K562 (cell line): ENCODE data around the gene TRIM71. TPM values are rescaled to one million over a fixed set of nuclear protein-coding genes. Genes with fewer than 3 reads are reported as not detected.

Experiments used
- ATAC-seq: fragments of 200-7000 bp; cut with Tn5 transposase; 3 replicates; pipeline ENCODE4 v1.9.1; 2020; ENCODE audit warnings: moderate library complexity
- BruUV-seq: library from RNA; stranded (reverse); fragments of 400-500 nt; replicated peaks from 2 replicates; lab custom pipeline; 2021; lab: Mats Ljungman, UMichigan
- CTCF ChIA-PET: fragments of 300-600 bp; formaldehyde crosslinking; extraction: SDS; loops from one replicate; lab custom pipeline; 2021; ENCODE audit warnings: low intra/inter-chr PET ratio; lab: Yijun Ruan, JAX
- POLR2A ChIA-PET: fragments of 300-600, 350-650 bp; sonication (Branson Sonifier 250); formaldehyde crosslinking; extraction: SDS; loops from one replicate; lab custom pipeline; 2021; ENCODE audit warnings: antibody characterized with exemption, inconsistent platforms; lab: Yijun Ruan, JAX
- DNase-seq, 4 experiments: peaks; one replicate each; pipeline versions ENCODE4 v3.0.0 to v3.0.0-alpha.2; 2011 to 2018; ENCODE audit warnings: low spot score in 3 of 4, mixed read lengths in 3 of 4; ENCODE audit errors: extremely low read depth in 1 of 4
- FAIRE-seq: peaks from 2 replicates; lab custom pipeline; 2011; peaks lifted over from hg19 to GRCh38; lab: Jason Lieb, UNC
- H2AFZ ChIP-seq: 2 replicates; pipeline ENCODE4 v1.6.0; 2011; ENCODE audit warnings: low read depth, low read length, control low read depth, inconsistent platforms
- H3K27ac ChIP-seq: fragments of 200-600 bp; 3 replicates; pipeline ENCODE4 v1.8.0; 2011; ENCODE audit warnings: low read depth, mild to moderate bottlenecking, control low read depth, inconsistent platforms, low read length, moderate library complexity, mixed read lengths; ENCODE audit errors: extremely low read depth
- H3K27me3 ChIP-seq, 2 experiments: fragments of 300-600 bp in 1 of 2; 2 replicates in 1 of 2; 3 replicates in 1 of 2; pipeline versions ENCODE4 v1.6.0 to v1.8.0; 2011; ENCODE audit warnings: inconsistent platforms in 2 of 2, low read length in 2 of 2, mild to moderate bottlenecking in 1 of 2, mixed read lengths in 1 of 2, moderate library complexity in 1 of 2; ENCODE audit not compliant: control insufficient read depth in 2 of 2, insufficient read depth in 2 of 2
- H3K36me3 ChIP-seq: fragments of 300-600 bp; 3 replicates; pipeline ENCODE4 v1.8.0; 2011; ENCODE audit warnings: mild to moderate bottlenecking, low read length, inconsistent platforms; ENCODE audit not compliant: control insufficient read depth, insufficient read depth
- H3K4me1 ChIP-seq, 2 experiments: fragments of 200-600 bp in 1 of 2; replicated peaks in 1 of 2; 2 replicates in 1 of 2; 3 replicates in 1 of 2; pipeline versions ENCODE4 v1.5.1 to v1.8.0; 2011; ENCODE audit warnings: inconsistent platforms in 2 of 2, low read length in 2 of 2, mild to moderate bottlenecking in 1 of 2, mixed read lengths in 1 of 2, moderate library complexity in 1 of 2; ENCODE audit not compliant: control insufficient read depth in 2 of 2, insufficient read depth in 2 of 2
- H3K4me2 ChIP-seq: 2 replicates; pipeline ENCODE4 v1.6.1; 2011; ENCODE audit warnings: low read length, control low read depth, inconsistent platforms, mixed read lengths; ENCODE audit not compliant: insufficient read depth
- H3K4me3 ChIP-seq: fragments of 200-600 bp; sonication (generic), shearing (Covaris generic); 2 replicates; pipeline ENCODE4 v1.5.1; 2016; ENCODE audit warnings: control low read depth, inconsistent platforms
- H3K79me2 ChIP-seq: fragments of 200-600 bp; 3 replicates; pipeline ENCODE4 v1.8.0; 2011; ENCODE audit warnings: low read length, inconsistent platforms; ENCODE audit not compliant: control insufficient read depth, insufficient read depth
- H3K9ac ChIP-seq, 2 experiments: 2 replicates each; pipeline versions ENCODE4 v1.6.0 to v1.6.1; 2011; ENCODE audit warnings: low read depth in 2 of 2, low read length in 2 of 2, control low read depth in 1 of 2, inconsistent platforms in 1 of 2, mild to moderate bottlenecking in 1 of 2, mixed read lengths in 1 of 2; ENCODE audit not compliant: insufficient read depth in 1 of 2
- H3K9me1 ChIP-seq: one replicate; pipeline ENCODE4 v1.6.0; 2011; ENCODE audit warnings: inconsistent platforms, mild to moderate bottlenecking, low read length, moderate library complexity; ENCODE audit not compliant: control insufficient read depth, insufficient read depth
- H3K9me3 ChIP-seq: replicated peaks from 2 replicates; pipeline ENCODE4 v1.5.1; 2011; ENCODE audit warnings: low read depth, low read length, inconsistent platforms; ENCODE audit not compliant: control insufficient read depth, insufficient read depth
- H4K20me1 ChIP-seq: replicated peaks from 2 replicates; pipeline ENCODE4 v1.6.1; 2011; ENCODE audit warnings: low read length, inconsistent platforms, mixed read lengths; ENCODE audit not compliant: control insufficient read depth, insufficient read depth
- CAMTA2 ChIP-seq: fragments of 250-450 bp; sonication (Bioruptor Pico); conservative IDR thresholded peaks from 2 replicates; pipeline ENCODE4 v1.5.1; 2022
- CCAR2 ChIP-seq: fragments of 200-400 bp; formaldehyde crosslinking; IDR thresholded peaks from 2 replicates; pipeline ENCODE4 v1.6.1; 2017; ENCODE audit warnings: mild to moderate bottlenecking, low read depth, low read length
- CEBPB ChIP-seq: fragments of 450-650 bp; IDR thresholded peaks from 2 replicates; pipeline ENCODE4 v1.6.1; 2016; ENCODE audit warnings: missing genetic modification characterization, missing compliant biosample characterization
- CHCHD3 ChIP-seq: fragments of 250-450 bp; sonication (Bioruptor Pico); IDR thresholded peaks from 2 replicates; pipeline ENCODE4 v2.1.2; 2022; ENCODE audit warnings: mild to moderate bottlenecking
- DACH1 ChIP-seq: fragments of 450-650 bp; IDR thresholded peaks from 2 replicates; pipeline ENCODE4 v1.6.1; 2018; ENCODE audit not compliant: partially characterized antibody
- EP300 ChIP-seq: IDR thresholded peaks from 2 replicates; pipeline ENCODE4 v1.6.1; 2012; ENCODE audit warnings: low read length, improper control_type of control experiment
- JUND ChIP-seq, 2 experiments: IDR thresholded peaks; 2 replicates in 1 of 2; 3 replicates in 1 of 2; pipeline ENCODE4 v1.6.1; 2011; ENCODE audit warnings: borderline replicate concordance in 2 of 2, low read depth in 2 of 2, low read length in 2 of 2, improper control_type of control experiment in 1 of 2, missing biosample characterization in 1 of 2, missing genetic modification characterization in 1 of 2, missing genetic modification reagents in 1 of 2
- L3MBTL2 ChIP-seq: fragments of 450-650 bp; IDR thresholded peaks from 2 replicates; pipeline ENCODE4 v1.6.1; 2016; ENCODE audit warnings: mild to moderate bottlenecking, moderate library complexity
- MAZ ChIP-seq, 2 experiments: fragments of 450-650 bp in 1 of 2; sonication (generic) in 1 of 2; formaldehyde crosslinking; IDR thresholded peaks in 1 of 2; conservative IDR thresholded peaks in 1 of 2; 2 replicates each; pipeline versions ENCODE4 v1.4.0 to v1.5.0; 2020; ENCODE audit warnings: mild to moderate bottlenecking in 1 of 2, missing genetic modification reagents in 1 of 2
- POLR2AphosphoS5 ChIP-seq: IDR thresholded peaks from 2 replicates; pipeline ENCODE4 v1.6.1; 2011; ENCODE audit warnings: mild to moderate bottlenecking, low read depth, low read length, moderate library complexity; ENCODE audit not compliant: control insufficient read depth, insufficient read depth
- SMARCA4 ChIP-seq: fragments of 450-650 bp; IDR thresholded peaks from 2 replicates; pipeline ENCODE4 v1.6.1; 2016
- TAL1 ChIP-seq: fragments of 450-650 bp; IDR thresholded peaks from 2 replicates; pipeline ENCODE4 v1.6.1; 2016; ENCODE audit warnings: mild to moderate bottlenecking
- ZBTB2 ChIP-seq: fragments of 450-650 bp; IDR thresholded peaks from 2 replicates; pipeline ENCODE4 v1.6.1; 2016; ENCODE audit warnings: antibody characterized with exemption
- ZNF395 ChIP-seq: fragments of 200-800 bp; sonication (Bioruptor generic); IDR thresholded peaks from 2 replicates; pipeline ENCODE4 v1.6.1; 2017; ENCODE audit warnings: missing genetic modification characterization, missing compliant biosample characterization
- WGBS: fragments of 100-300 bp; shearing (Covaris generic); methylation state at CpG from one replicate; pipeline ENCODE4 v1.1.6; 2016; ENCODE audit warnings: low coverage, mixed read lengths; ENCODE audit not compliant: insufficient coverage; ENCODE audit errors: missing lambda C conversion rate; 5-methylcytosine and 5-hydroxymethylcytosine counted together
- in situ Hi-C: fragments of 300-500 bp; cut with MboI; formaldehyde crosslinking; loops from 4 replicates; pipeline ENCODE4 v1.15.0; 2018; ENCODE audit warnings: inconsistent platforms, mixed read lengths
- intact Hi-C: fragments of 100-400 bp; cut with micrococcal nuclease; formaldehyde crosslinking; loops from 2 replicates; pipeline ENCODE4 v1.14.2; 2022
- polyA plus RNA-seq, 8 experiments: library from polyadenylated mRNA; depleted of rRNA in 4 of 8; stranded (reverse) in 5 of 8; unstranded in 3 of 8; fragments of >200 nt; fragmentation: Nextera tagmentation in 2 of 8; fragmentation: Illumina TruSeq in 1 of 8; extraction: Ambion mirVana in 2 of 8; extraction: Trizol in 1 of 8; gene quantifications; 2 replicates each; pipeline versions ENCODE4 v1.2.1 to v1.2.3, GENCODE V29; 2011 to 2014; ENCODE audit warnings: inconsistent platforms in 1 of 8, missing spikeins in 1 of 8
- total RNA-seq, 7 experiments: library from RNA; depleted of rRNA in 6 of 7; stranded (reverse); fragments of >200 nt in 6 of 7; fragmentation: Illumina TruSeq in 2 of 7; extraction: Trizol in 2 of 7; gene quantifications; 2 replicates each; pipeline versions ENCODE4 v1.2.1 to v1.2.3, GENCODE V29; 2011 to 2021; ENCODE audit warnings: low replicate concordance in 1 of 7
- TF ChIP-seq, protein P1 (sequence below): IDR thresholded peaks from 2 replicates; pipeline ENCODE4 v1.6.1; 2011; ENCODE audit not compliant: insufficient read length; ENCODE audit errors: extremely low read depth
- TF ChIP-seq, protein P2 (sequence below): IDR thresholded peaks from 2 replicates; pipeline ENCODE4 v1.6.1; 2014; ENCODE audit warnings: antibody characterized with exemption

The TRIM71 gene
- total and polyA plus RNA-seq, 9 of the 15 experiments (the other 6 are each of a cell fraction or from before 2014, with no cell fraction given) = 0.04 to 0.11 TPM; not detected in 7

GRCh38 chr3:32847528-32847927 lies 29.7 kb downstream of the TRIM71 start (continued):
- TF ChIP-seq, protein P1, sequence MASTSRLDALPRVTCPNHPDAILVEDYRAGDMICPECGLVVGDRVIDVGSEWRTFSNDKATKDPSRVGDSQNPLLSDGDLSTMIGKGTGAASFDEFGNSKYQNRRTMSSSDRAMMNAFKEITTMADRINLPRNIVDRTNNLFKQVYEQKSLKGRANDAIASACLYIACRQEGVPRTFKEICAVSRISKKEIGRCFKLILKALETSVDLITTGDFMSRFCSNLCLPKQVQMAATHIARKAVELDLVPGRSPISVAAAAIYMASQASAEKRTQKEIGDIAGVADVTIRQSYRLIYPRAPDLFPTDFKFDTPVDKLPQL = no peak

- H3K9me1 ChIP-seq = no peaks in the 10 kb centered on the region
- in situ Hi-C loops (no loop called here), intact Hi-C loops (no loop called here)
- H3K4me2 ChIP-seq = no peak overlapping the region
- peak; percentile 74 for ATAC-seq
- no peak overlapping the region for H3K9ac ChIP-seq
- H3K79me2 ChIP-seq = no peaks in the 10 kb centered on the region
- BruUV-seq = no TSS peak
- peak; percentile 83 for FAIRE-seq
- H4K20me1 ChIP-seq = 0 out of 2 replicates have a peak, but pooled peaks cover 3% of the 10 kb centered on the region
- no peaks in the 10 kb centered on the region for H3K9me3 ChIP-seq
- H3K27me3 ChIP-seq = peaks cover 19 to 31% of the 10 kb centered on the region in 2 experiments; a peak in 4 of 5 replicates
- peak; percentile 58 to 82 (median 72) for DNase-seq
- ChIA-PET CTCF (no interaction called here), POLR2A (interaction anchor here (1.0 to 1.3 kb wide), 2 partner anchors 9 kb away, joined by 3 to 4 read pairs; no protein-coding TSS in a partner anchor)
- 0% methylated on average over 4 of the region's 4 CpGs for WGBS
- H3K4me3 ChIP-seq = no peak overlapping the region
- no peak overlapping the region for H3K27ac ChIP-seq
- peaks cover 3 to 10% of the 10 kb centered on the region in 2 experiments; a peak in 3 of 5 replicates for H3K4me1 ChIP-seq
- H2AFZ ChIP-seq = no peak overlapping the region
- H3K36me3 ChIP-seq = no peaks in the 10 kb centered on the region
- TF ChIP-seq CEBPB (tag) = peak; percentile 93
- peak; percentile 56; the same call in 1 of the 2 replicates for TF ChIP-seq POLR2AphosphoS5
- TF ChIP-seq CCAR2 = no peak
- peak; percentile 78 for TF ChIP-seq TAL1
- TF ChIP-seq MAZ (CRISPR knock-in tag; conservative IDR thresholded peaks at IDR 0.05 in 1 of 2, IDR thresholded peaks at IDR 0.05 in 1 of 2) = peak; percentile 86 to 90
- no peak for TF ChIP-seq CHCHD3 (CRISPR knock-in tag)
- TF ChIP-seq DACH1 = peak; percentile 88
- TF ChIP-seq L3MBTL2 = 0 out of 2 replicates have a peak, but pooled peaks have one; percentile 19
- no peak for TF ChIP-seq ZNF395
- peak; percentile 90 for TF ChIP-seq SMARCA4
- TF ChIP-seq CAMTA2 (CRISPR knock-in tag) = no peak
- TF ChIP-seq ZBTB2 = no peak
- TF ChIP-seq EP300 = peak; percentile 82
- TF ChIP-seq JUND (IDR thresholded peaks at IDR 0.05; ENCODE audit: borderline replicate concordance, low read depth, low read length) = peak; percentile 82
- peak; percentile 74; the same call in 1 of the 3 replicates for TF ChIP-seq JUND (tag; IDR thresholded peaks at IDR 0.05; ENCODE audit: borderline replicate concordance, low read depth, low read length)
- TF ChIP-seq, protein P2, sequence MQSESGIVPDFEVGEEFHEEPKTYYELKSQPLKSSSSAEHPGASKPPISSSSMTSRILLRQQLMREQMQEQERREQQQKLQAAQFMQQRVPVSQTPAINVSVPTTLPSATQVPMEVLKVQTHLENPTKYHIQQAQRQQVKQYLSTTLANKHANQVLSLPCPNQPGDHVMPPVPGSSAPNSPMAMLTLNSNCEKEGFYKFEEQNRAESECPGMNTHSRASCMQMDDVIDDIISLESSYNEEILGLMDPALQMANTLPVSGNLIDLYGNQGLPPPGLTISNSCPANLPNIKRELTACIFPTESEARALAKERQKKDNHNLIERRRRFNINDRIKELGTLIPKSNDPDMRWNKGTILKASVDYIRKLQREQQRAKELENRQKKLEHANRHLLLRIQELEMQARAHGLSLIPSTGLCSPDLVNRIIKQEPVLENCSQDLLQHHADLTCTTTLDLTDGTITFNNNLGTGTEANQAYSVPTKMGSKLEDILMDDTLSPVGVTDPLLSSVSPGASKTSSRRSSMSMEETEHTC = peak; percentile 75
These were observed 30.4 kb downstream of the TRIM71 start for GRCh38 chr3:32848215-32848614.
